T follicular helper cell (primary cell): ENCODE measurements around the gene MYL11.

Experiments used
- DNase-seq: peaks from one replicate; pipeline ENCODE4 v3.0.0-alpha.2; 2020; ENCODE audit warnings: low read depth

Gene MYL11

GRCh38 chr16:30371248-30371816, 3.3 kb upstream of the MYL11 start:
- DNase-seq = no peak

GRCh38 chr16:30372038-30372712, 2.4 kb upstream of the MYL11 start:
- no peak for DNase-seq

GRCh38 chr16:30372725-30373124, 1.9 kb upstream of the MYL11 start:
- DNase-seq = no peak

- no peak for DNase-seq
Observed at GRCh38 chr16:30375864-30376263, 1.3 kb downstream of the MYL11 start.

GRCh38 chr16:30376461-30376902, 1.9 kb downstream of the MYL11 start:
- no peak for DNase-seq

GRCh38 chr16:30377050-30377811, 2.6 kb downstream of the MYL11 start:
- no peak for DNase-seq

GRCh38 chr16:30377812-30378235, 3.2 kb downstream of the MYL11 start:
- DNase-seq = peak; percentile 86

- DNase-seq = peak; percentile 99
Observed at GRCh38 chr16:30378236-30379157, 3.9 kb downstream of the MYL11 start.

- DNase-seq = no peak
Observed at GRCh38 chr16:30379158-30379783, 4.7 kb downstream of the MYL11 start.

- DNase-seq = no peak
Observed at GRCh38 chr16:30380072-30380802, 5.6 kb downstream of the MYL11 start.

- no peak for DNase-seq
Observed at GRCh38 chr16:30380803-30381208, 6.2 kb downstream of the MYL11 start.

- no peak for DNase-seq
Observed at GRCh38 chr16:30381291-30382041, 6.9 kb downstream of the MYL11 start.

- DNase-seq = peak; percentile 61
Observed at GRCh38 chr16:30382111-30382881, 7.7 kb downstream of the MYL11 start, which contains the start of gene SEPTIN1. TSS of gene SEPTIN1 (minus strand) at chr16:30382561. CDS start at chr16:30382542, 19 bp downstream.

- DNase-seq = no peak
Observed at GRCh38 chr16:30383521-30383920, 8.9 kb downstream of the MYL11 start.

GRCh38 chr16:30394592-30395154, 20.1 kb downstream of the MYL11 start:
- no peak for DNase-seq

GRCh38 chr16:30395155-30395991, 20.8 kb downstream of the MYL11 start, which contains the start of gene ZNF48:
TSS of gene ZNF48 (plus strand) at chr16:30395420. CDS start at chr16:30395795, 375 bp downstream.
- DNase-seq = peak; percentile 21

GRCh38 chr16:30395992-30396585, 21.5 kb downstream of the MYL11 start:
- no peak for DNase-seq
